GM12878 (cell line): ENCODE results near the gene JPT1. TPM values are rescaled to one million over a fixed set of nuclear protein-coding genes. Genes with fewer than 3 reads are reported as not detected.

Source experiments
- ATAC-seq: fragments of 200-7000 bp; cut with Tn5 transposase; 3 replicates; pipeline ENCODE4 v1.9.1; 2020; ENCODE audit warnings: mild to moderate bottlenecking, moderate library complexity
- BruUV-seq: library from RNA; stranded (reverse); fragments of 400-500 nt; replicated peaks from 2 replicates; lab custom pipeline; 2021; lab: Mats Ljungman, UMichigan
- CTCF ChIA-PET: fragments of 300-600 bp; sonication (Branson Sonifier 250); formaldehyde crosslinking; extraction: SDS; loops from one replicate; lab custom pipeline; 2021; ENCODE audit warnings: inconsistent platforms; lab: Yijun Ruan, JAX
- POLR2A ChIA-PET: fragments of 350-600 bp; formaldehyde crosslinking; extraction: SDS; loops from one replicate; lab custom pipeline; 2021; ENCODE audit warnings: inconsistent platforms; lab: Charles Lee
- RAD21 ChIA-PET: fragments of 300-600 bp; sonication (Branson Sonifier 250); formaldehyde crosslinking; loops from one replicate; lab custom pipeline; 2023; ENCODE audit warnings: antibody characterized with exemption; ENCODE audit not compliant: unreplicated experiment; lab: Charles Lee
- SMC1A ChIA-PET: fragments of 300-600 bp; sonication (Branson Sonifier 250); formaldehyde crosslinking; loops from one replicate; lab custom pipeline; 2023; ENCODE audit not compliant: unreplicated experiment, uncharacterized antibody; lab: Charles Lee
- DNase-seq: peaks from one replicate; pipeline ENCODE4 v3.0.0-alpha.2; 2011; ENCODE audit warnings: low read depth, low spot score
- FAIRE-seq: peaks from 3 replicates; lab custom pipeline; 2011; peaks lifted over from hg19 to GRCh38; lab: Jason Lieb, UNC
- H2AFZ ChIP-seq: 2 replicates; pipeline ENCODE4 v1.6.0; 2011; ENCODE audit warnings: low read depth, low read length, control low read depth; ENCODE audit not compliant: control insufficient read depth
- H3K27ac ChIP-seq: 2 replicates; pipeline ENCODE4 v1.5.1; 2011; ENCODE audit warnings: control low read depth; ENCODE audit not compliant: control insufficient read depth, insufficient read depth
- H3K27me3 ChIP-seq, 2 experiments: replicated peaks in 1 of 2; 2 replicates each; pipeline versions ENCODE4 v1.6.0 to v1.6.1; 2011; ENCODE audit warnings: low read length in 1 of 2; ENCODE audit not compliant: control insufficient read depth in 2 of 2, insufficient read depth in 2 of 2
- H3K36me3 ChIP-seq, 2 experiments: 2 replicates each; pipeline ENCODE4 v1.5.1; 2011; ENCODE audit warnings: low read length in 1 of 2; ENCODE audit not compliant: control insufficient read depth in 2 of 2, insufficient read depth in 2 of 2
- H3K4me1 ChIP-seq: 2 replicates; pipeline ENCODE4 v1.6.1; 2011; ENCODE audit warnings: mild to moderate bottlenecking, low read length, moderate library complexity, mixed read lengths; ENCODE audit not compliant: control insufficient read depth, insufficient read depth
- H3K4me2 ChIP-seq: 2 replicates; pipeline ENCODE4 v1.6.0; 2011; ENCODE audit warnings: control low read depth; ENCODE audit not compliant: control insufficient read depth, insufficient read depth
- H3K4me3 ChIP-seq: fragments of 200-600 bp; sonication (generic); 2 replicates; pipeline ENCODE4 v1.5.1; 2016
- H3K79me2 ChIP-seq: 2 replicates; pipeline ENCODE4 v1.6.0; 2011; ENCODE audit warnings: low read length; ENCODE audit not compliant: control insufficient read depth, insufficient read depth
- H3K9ac ChIP-seq: 2 replicates; pipeline ENCODE4 v1.8.0; 2011; ENCODE audit warnings: low read length, control low read depth, mixed read lengths; ENCODE audit not compliant: control insufficient read depth, insufficient read depth
- H3K9me3 ChIP-seq: replicated peaks from 3 replicates; pipeline ENCODE4 v1.5.1; 2011; ENCODE audit warnings: mild to moderate bottlenecking, low read length; ENCODE audit not compliant: control insufficient read depth, insufficient read depth
- H4K20me1 ChIP-seq: 2 replicates; pipeline ENCODE4 v1.6.0; 2011; ENCODE audit not compliant: control insufficient read depth, insufficient read depth
- ELK1 ChIP-seq: IDR thresholded peaks from 2 replicates; pipeline ENCODE4 v1.6.1; 2012; ENCODE audit warnings: low read depth, low read length, improper control_type of control experiment
- PBX3 ChIP-seq: IDR thresholded peaks from 2 replicates; pipeline ENCODE4 v1.6.1; 2011; ENCODE audit warnings: mild to moderate bottlenecking, low read depth, low read length, moderate library complexity; ENCODE audit not compliant: insufficient replicate concordance
- SMARCA5 ChIP-seq: fragments of 450-650 bp; IDR thresholded peaks from 2 replicates; pipeline ENCODE4 v1.6.1; 2017; ENCODE audit warnings: mild to moderate bottlenecking
- TBL1XR1 ChIP-seq: IDR thresholded peaks from 2 replicates; pipeline ENCODE4 v1.6.1; 2012; ENCODE audit warnings: low read depth, low read length, improper control_type of control experiment
- TCF7 ChIP-seq: IDR thresholded peaks from 2 replicates; pipeline ENCODE4 v1.6.1; 2014; ENCODE audit warnings: antibody characterized with exemption, borderline replicate concordance
- ZNF274 ChIP-seq: IDR thresholded peaks from one replicate; pipeline ENCODE4 v1.8.0; 2011; ENCODE audit not compliant: insufficient read length, insufficient read depth
- ZNF622 ChIP-seq: fragments of 450-650 bp; IDR thresholded peaks from 2 replicates; pipeline ENCODE4 v1.6.1; 2017; ENCODE audit warnings: mild to moderate bottlenecking, inconsistent platforms
- WGBS: methylation state at CpG from one replicate; pipeline ENCODE4 v1.1.6; 2016; ENCODE audit warnings: low lambda C conversion rate; ENCODE audit not compliant: insufficient replicate concordance, insufficient coverage; ENCODE audit errors: missing lambda C conversion rate; 5-methylcytosine and 5-hydroxymethylcytosine counted together
- in situ Hi-C: fragments of 300-500 bp; cut with MboI; formaldehyde crosslinking; loops from 9 replicates; pipeline ENCODE4 v1.14.3; 2018; ENCODE audit warnings: mixed read lengths
- intact Hi-C: fragments of 100-400 bp; cut with micrococcal nuclease; formaldehyde crosslinking; loops from one replicate; pipeline ENCODE4 v1.14.2; 2022; ENCODE audit not compliant: unreplicated experiment
- polyA plus RNA-seq, 11 experiments: library from polyadenylated mRNA; depleted of rRNA in 4 of 11; unstranded in 6 of 11; stranded (reverse) in 5 of 11; fragments of >200 nt; fragmentation: Nextera tagmentation in 4 of 11; fragmentation: Illumina TruSeq in 1 of 11; extraction: Ambion mirVana in 4 of 11; extraction: Trizol in 1 of 11; gene quantifications; 1 replicate in 1 of 11; 2 replicates in 10 of 11; pipeline versions ENCODE4 v1.2.1 to v1.2.3, GENCODE V29; 2011 to 2016; ENCODE audit warnings: inconsistent platforms in 2 of 11, missing spikeins in 2 of 11, low read depth in 1 of 11
- total RNA-seq, 4 experiments: library from RNA; depleted of rRNA in 3 of 4; stranded (reverse); fragments of >200 nt in 3 of 4; fragmentation: Illumina TruSeq in 1 of 4; extraction: Trizol in 1 of 4; gene quantifications; 2 replicates each; pipeline versions ENCODE4 v1.2.1 to v1.2.3, GENCODE V29; 2013 to 2021
- TF ChIP-seq, protein P1 (sequence below): fragments of 450-650 bp; conservative IDR thresholded peaks from 2 replicates; pipeline ENCODE4 v1.6.1; 2017; ENCODE audit warnings: mild to moderate bottlenecking, moderate library complexity
- TF ChIP-seq, protein P2 (sequence below): fragments of 450-650 bp; IDR thresholded peaks from 2 replicates; pipeline ENCODE4 v1.6.1; 2018; ENCODE audit warnings: mild to moderate bottlenecking, low read depth, moderate library complexity; ENCODE audit not compliant: partially characterized antibody
- TF ChIP-seq, protein P3 (sequence below): fragments of 450-650 bp; formaldehyde crosslinking; IDR thresholded peaks from 2 replicates; pipeline ENCODE4 v1.4.0; 2020; ENCODE audit warnings: mild to moderate bottlenecking, moderate library complexity

JPT1 gene
- total and polyA plus RNA-seq, 10 of the 15 experiments (the other 5 are each of a cell fraction or from before 2014, with no cell fraction given), result 79.7 to 651 (median 323) TPM

- Histone ChIP-seq H4K20me1 (no peaks in the 10 kb centered on the region), H3K36me3 (peaks cover 7 to 26% of the 10 kb centered on the region in 2 experiments), H3K27me3 (no peaks in the 10 kb centered on the region), H3K79me2 (peaks cover 64% of the 10 kb centered on the region), H3K4me2 (no peak overlapping the region), H3K9me3 (no peaks in the 10 kb centered on the region), H3K4me3 (no peak overlapping the region), H2AFZ (no peak overlapping the region), H3K4me1 (no peaks in the 10 kb centered on the region), H3K9ac (no peak overlapping the region), H3K27ac (no peak overlapping the region)
- intact Hi-C loops (no loop called here), in situ Hi-C loops (no loop called here)
- ChIA-PET SMC1A (interaction anchor here (0.7 kb wide), 1 partner anchor 15 kb away, joined by 3 read pairs; no protein-coding TSS in a partner anchor), POLR2A (interaction anchor here (1.1 kb wide), 1 partner anchor 49 kb away, joined by 3 read pairs; no protein-coding TSS in a partner anchor), RAD21 (interaction anchor here (0.7 kb wide), 1 partner anchor 64 kb away, joined by 3 read pairs; no protein-coding TSS in a partner anchor), CTCF (interaction anchor here (1.7 kb wide), 1 partner anchor 23 kb away, joined by 8 read pairs; no protein-coding TSS in a partner anchor)
- ATAC-seq (no peak), DNase-seq (no peak), FAIRE-seq (no peak)
- WGBS, result 97% methylated on average over 4 of the region's 6 CpGs
- no TSS peak for BruUV-seq
- TF ChIP-seq TCF7 (no peak), SMARCA5 (no peak), ELK1 (no peak), ZNF274 (no peak), PBX3 (no peak), TBL1XR1 (no peak), ZNF622 (no peak)
- TF ChIP-seq, protein P1, sequence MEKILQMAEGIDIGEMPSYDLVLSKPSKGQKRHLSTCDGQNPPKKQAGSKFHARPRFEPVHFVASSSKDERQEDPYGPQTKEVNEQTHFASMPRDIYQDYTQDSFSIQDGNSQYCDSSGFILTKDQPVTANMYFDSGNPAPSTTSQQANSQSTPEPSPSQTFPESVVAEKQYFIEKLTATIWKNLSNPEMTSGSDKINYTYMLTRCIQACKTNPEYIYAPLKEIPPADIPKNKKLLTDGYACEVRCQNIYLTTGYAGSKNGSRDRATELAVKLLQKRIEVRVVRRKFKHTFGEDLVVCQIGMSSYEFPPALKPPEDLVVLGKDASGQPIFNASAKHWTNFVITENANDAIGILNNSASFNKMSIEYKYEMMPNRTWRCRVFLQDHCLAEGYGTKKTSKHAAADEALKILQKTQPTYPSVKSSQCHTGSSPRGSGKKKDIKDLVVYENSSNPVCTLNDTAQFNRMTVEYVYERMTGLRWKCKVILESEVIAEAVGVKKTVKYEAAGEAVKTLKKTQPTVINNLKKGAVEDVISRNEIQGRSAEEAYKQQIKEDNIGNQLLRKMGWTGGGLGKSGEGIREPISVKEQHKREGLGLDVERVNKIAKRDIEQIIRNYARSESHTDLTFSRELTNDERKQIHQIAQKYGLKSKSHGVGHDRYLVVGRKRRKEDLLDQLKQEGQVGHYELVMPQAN, result no peak
- TF ChIP-seq, protein P2, sequence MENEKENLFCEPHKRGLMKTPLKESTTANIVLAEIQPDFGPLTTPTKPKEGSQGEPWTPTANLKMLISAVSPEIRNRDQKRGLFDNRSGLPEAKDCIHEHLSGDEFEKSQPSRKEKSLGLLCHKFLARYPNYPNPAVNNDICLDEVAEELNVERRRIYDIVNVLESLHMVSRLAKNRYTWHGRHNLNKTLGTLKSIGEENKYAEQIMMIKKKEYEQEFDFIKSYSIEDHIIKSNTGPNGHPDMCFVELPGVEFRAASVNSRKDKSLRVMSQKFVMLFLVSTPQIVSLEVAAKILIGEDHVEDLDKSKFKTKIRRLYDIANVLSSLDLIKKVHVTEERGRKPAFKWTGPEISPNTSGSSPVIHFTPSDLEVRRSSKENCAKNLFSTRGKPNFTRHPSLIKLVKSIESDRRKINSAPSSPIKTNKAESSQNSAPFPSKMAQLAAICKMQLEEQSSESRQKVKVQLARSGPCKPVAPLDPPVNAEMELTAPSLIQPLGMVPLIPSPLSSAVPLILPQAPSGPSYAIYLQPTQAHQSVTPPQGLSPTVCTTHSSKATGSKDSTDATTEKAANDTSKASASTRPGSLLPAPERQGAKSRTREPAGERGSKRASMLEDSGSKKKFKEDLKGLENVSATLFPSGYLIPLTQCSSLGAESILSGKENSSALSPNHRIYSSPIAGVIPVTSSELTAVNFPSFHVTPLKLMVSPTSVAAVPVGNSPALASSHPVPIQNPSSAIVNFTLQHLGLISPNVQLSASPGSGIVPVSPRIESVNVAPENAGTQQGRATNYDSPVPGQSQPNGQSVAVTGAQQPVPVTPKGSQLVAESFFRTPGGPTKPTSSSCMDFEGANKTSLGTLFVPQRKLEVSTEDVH, result no peak
- TF ChIP-seq, protein P3, sequence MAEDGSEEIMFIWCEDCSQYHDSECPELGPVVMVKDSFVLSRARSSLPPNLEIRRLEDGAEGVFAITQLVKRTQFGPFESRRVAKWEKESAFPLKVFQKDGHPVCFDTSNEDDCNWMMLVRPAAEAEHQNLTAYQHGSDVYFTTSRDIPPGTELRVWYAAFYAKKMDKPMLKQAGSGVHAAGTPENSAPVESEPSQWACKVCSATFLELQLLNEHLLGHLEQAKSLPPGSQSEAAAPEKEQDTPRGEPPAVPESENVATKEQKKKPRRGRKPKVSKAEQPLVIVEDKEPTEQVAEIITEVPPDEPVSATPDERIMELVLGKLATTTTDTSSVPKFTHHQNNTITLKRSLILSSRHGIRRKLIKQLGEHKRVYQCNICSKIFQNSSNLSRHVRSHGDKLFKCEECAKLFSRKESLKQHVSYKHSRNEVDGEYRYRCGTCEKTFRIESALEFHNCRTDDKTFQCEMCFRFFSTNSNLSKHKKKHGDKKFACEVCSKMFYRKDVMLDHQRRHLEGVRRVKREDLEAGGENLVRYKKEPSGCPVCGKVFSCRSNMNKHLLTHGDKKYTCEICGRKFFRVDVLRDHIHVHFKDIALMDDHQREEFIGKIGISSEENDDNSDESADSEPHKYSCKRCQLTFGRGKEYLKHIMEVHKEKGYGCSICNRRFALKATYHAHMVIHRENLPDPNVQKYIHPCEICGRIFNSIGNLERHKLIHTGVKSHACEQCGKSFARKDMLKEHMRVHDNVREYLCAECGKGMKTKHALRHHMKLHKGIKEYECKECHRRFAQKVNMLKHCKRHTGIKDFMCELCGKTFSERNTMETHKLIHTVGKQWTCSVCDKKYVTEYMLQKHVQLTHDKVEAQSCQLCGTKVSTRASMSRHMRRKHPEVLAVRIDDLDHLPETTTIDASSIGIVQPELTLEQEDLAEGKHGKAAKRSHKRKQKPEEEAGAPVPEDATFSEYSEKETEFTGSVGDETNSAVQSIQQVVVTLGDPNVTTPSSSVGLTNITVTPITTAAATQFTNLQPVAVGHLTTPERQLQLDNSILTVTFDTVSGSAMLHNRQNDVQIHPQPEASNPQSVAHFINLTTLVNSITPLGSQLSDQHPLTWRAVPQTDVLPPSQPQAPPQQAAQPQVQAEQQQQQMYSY (CRISPR knock-in tag), result no peak
Observed at GRCh38 chr17:75178453-75178852, 24.1 kb upstream of the JPT1 start.
